ENCODE measurements around the gene HCCS.

The HCCS gene

GRCh38 chrX:11073381-11073780, 37.8 kb upstream of the HCCS start:
- Histone ChIP-seq H3K27me3 (ENCODE audit: insufficient read depth, low read depth) (no peaks in the 10 kb centered on the region), H3K27ac (no peak overlapping the region), H3K4me2 (no peak overlapping the region), H3K4me3 (IDR thresholded peaks at IDR 0.05; ENCODE audit: insufficient read depth, low read depth, low read length) (no peak overlapping the region), H3K79me2 (ENCODE audit: insufficient read depth, low read depth) (no peaks in the 10 kb centered on the region), H3K4me1 (ENCODE audit: low read depth, poor library complexity, severe bottlenecking) (no peaks in the 10 kb centered on the region), H3K36me3 (ENCODE audit: insufficient read depth) (no peaks in the 10 kb centered on the region), H2AFZ (ENCODE audit: low read depth) (no peak overlapping the region), H3K9ac (no peak overlapping the region), H4K20me1 (ENCODE audit: insufficient read depth) (no peaks in the 10 kb centered on the region)
- no peak for TF ChIP-seq CTCF (conservative IDR thresholded peaks at IDR 0.05; ENCODE audit: low read depth, low read length)

GRCh38 chrX:11080741-11081305, 30.3 kb upstream of the HCCS start:
- no peaks in the 10 kb centered on the region for H3K36me3 ChIP-seq (ENCODE audit: insufficient read depth)
- H3K27ac ChIP-seq = no peak overlapping the region
- no peaks in the 10 kb centered on the region for H3K79me2 ChIP-seq (ENCODE audit: insufficient read depth, low read depth)
- no peaks in the 10 kb centered on the region for H3K4me1 ChIP-seq (ENCODE audit: low read depth, poor library complexity, severe bottlenecking)
- H3K4me3 ChIP-seq (IDR thresholded peaks at IDR 0.05; ENCODE audit: insufficient read depth, low read depth, low read length) = no peak overlapping the region
- no peak overlapping the region for H3K9ac ChIP-seq
- no peaks in the 10 kb centered on the region for H4K20me1 ChIP-seq (ENCODE audit: insufficient read depth)
- H3K27me3 ChIP-seq (ENCODE audit: insufficient read depth, low read depth) = no peaks in the 10 kb centered on the region
- no peak for TF ChIP-seq CTCF (conservative IDR thresholded peaks at IDR 0.05; ENCODE audit: low read depth, low read length)
- no peak overlapping the region for H3K4me2 ChIP-seq
- no peak overlapping the region for H2AFZ ChIP-seq (ENCODE audit: low read depth)

- TF ChIP-seq CTCF (conservative IDR thresholded peaks at IDR 0.05; ENCODE audit: low read depth, low read length) = no peak
- H3K27ac ChIP-seq = no peak overlapping the region
- H3K27me3 ChIP-seq (ENCODE audit: insufficient read depth, low read depth) = no peaks in the 10 kb centered on the region
- H2AFZ ChIP-seq (ENCODE audit: low read depth) = no peak overlapping the region
- H3K4me3 ChIP-seq (IDR thresholded peaks at IDR 0.05; ENCODE audit: insufficient read depth, low read depth, low read length) = no peak overlapping the region
- no peaks in the 10 kb centered on the region for H3K36me3 ChIP-seq (ENCODE audit: insufficient read depth)
- H3K4me1 ChIP-seq (ENCODE audit: low read depth, poor library complexity, severe bottlenecking) = no peaks in the 10 kb centered on the region
- H3K9ac ChIP-seq = no peak overlapping the region
- H3K4me2 ChIP-seq = no peak overlapping the region
- H3K79me2 ChIP-seq (ENCODE audit: insufficient read depth, low read depth) = no peaks in the 10 kb centered on the region
- no peaks in the 10 kb centered on the region for H4K20me1 ChIP-seq (ENCODE audit: insufficient read depth)
Measured at GRCh38 chrX:11081511-11081910, 29.6 kb upstream of the HCCS start.

GRCh38 chrX:11085305-11085704, 25.8 kb upstream of the HCCS start:
- no peak overlapping the region for H3K4me2 ChIP-seq
- H3K79me2 ChIP-seq (ENCODE audit: insufficient read depth, low read depth) = no peaks in the 10 kb centered on the region
- no peaks in the 10 kb centered on the region for H4K20me1 ChIP-seq (ENCODE audit: insufficient read depth)
- no peak for TF ChIP-seq CTCF (conservative IDR thresholded peaks at IDR 0.05; ENCODE audit: low read depth, low read length)
- no peaks in the 10 kb centered on the region for H3K36me3 ChIP-seq (ENCODE audit: insufficient read depth)
- H3K27me3 ChIP-seq (ENCODE audit: insufficient read depth, low read depth) = no peaks in the 10 kb centered on the region
- no peaks in the 10 kb centered on the region for H3K4me1 ChIP-seq (ENCODE audit: low read depth, poor library complexity, severe bottlenecking)
- no peak overlapping the region for H2AFZ ChIP-seq (ENCODE audit: low read depth)
- no peak overlapping the region for H3K4me3 ChIP-seq (IDR thresholded peaks at IDR 0.05; ENCODE audit: insufficient read depth, low read depth, low read length)
- H3K27ac ChIP-seq = no peak overlapping the region
- no peak overlapping the region for H3K9ac ChIP-seq

Data from KMS-11 (cell line).